HAP-1 (cell line): ENCODE measurements around the gene EBF3.

Experiments
- DNase-seq, 2 experiments: peaks; one replicate each; pipeline ENCODE4 v3.0.0-alpha.2; 2016 to 2020; ENCODE audit warnings: low spot score in 2 of 2
- H3K27me3 ChIP-seq: fragments of 250-450 bp; sonication (Bioruptor Pico); 2 replicates; pipeline ENCODE4 v1.5.1; 2020; ENCODE audit warnings: low read depth, mild to moderate bottlenecking, moderate library complexity
- H3K36me3 ChIP-seq: fragments of 250-450 bp; sonication (Bioruptor Pico); replicated peaks from 2 replicates; pipeline ENCODE4 v1.5.1; 2020; ENCODE audit warnings: mild to moderate bottlenecking
- H3K4me1 ChIP-seq: fragments of 250-450 bp; sonication (Bioruptor Pico); 2 replicates; pipeline ENCODE4 v1.5.1; 2020; ENCODE audit warnings: mild to moderate bottlenecking
- H3K4me3 ChIP-seq: fragments of 250-450 bp; sonication (Bioruptor Pico); 2 replicates; pipeline ENCODE4 v1.5.1; 2020; ENCODE audit warnings: mild to moderate bottlenecking, moderate library complexity
- H3K9me3 ChIP-seq: fragments of 250-450 bp; sonication (Bioruptor Pico); 2 replicates; pipeline ENCODE4 v1.5.1; 2020; ENCODE audit warnings: mild to moderate bottlenecking, moderate library complexity
- in situ Hi-C: fragments of 300-500 bp; cut with MboI; formaldehyde crosslinking; loops from 3 replicates; pipeline ENCODE4 v1.14.3; 2020; ENCODE audit warnings: low sequenced_read_pairs, inconsistent platforms, mixed read lengths

EBF3 gene

DNA sequence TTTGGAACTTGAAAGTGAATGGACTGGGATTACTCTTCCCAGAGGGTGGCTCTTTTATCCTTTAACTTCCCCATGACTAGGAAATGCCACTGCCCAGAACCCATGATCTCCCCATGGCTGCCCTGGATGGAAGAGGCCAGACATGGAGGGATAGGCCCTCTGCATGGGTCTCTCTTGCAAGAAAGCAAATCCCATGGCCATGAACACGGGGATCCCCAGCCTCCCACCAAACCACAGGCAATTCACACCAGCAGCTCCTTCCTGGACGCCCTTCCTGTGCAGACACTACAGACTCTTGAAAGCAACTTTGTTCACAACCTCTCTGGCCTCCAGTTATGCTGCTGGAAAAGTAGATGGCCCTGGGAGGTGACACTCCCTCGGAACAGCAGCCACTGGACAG, 55.0 kb downstream of the EBF3 start:
- no peak for DNase-seq
- H3K27me3 ChIP-seq = no peaks in the 10 kb centered on the region
- no peaks in the 10 kb centered on the region for H3K9me3 ChIP-seq
- H3K36me3 ChIP-seq = no peaks in the 10 kb centered on the region
- peaks cover 13% of the 10 kb centered on the region for H3K4me1 ChIP-seq
- no peak overlapping the region for H3K4me3 ChIP-seq
- in situ Hi-C loops = no loop called here

DNA sequence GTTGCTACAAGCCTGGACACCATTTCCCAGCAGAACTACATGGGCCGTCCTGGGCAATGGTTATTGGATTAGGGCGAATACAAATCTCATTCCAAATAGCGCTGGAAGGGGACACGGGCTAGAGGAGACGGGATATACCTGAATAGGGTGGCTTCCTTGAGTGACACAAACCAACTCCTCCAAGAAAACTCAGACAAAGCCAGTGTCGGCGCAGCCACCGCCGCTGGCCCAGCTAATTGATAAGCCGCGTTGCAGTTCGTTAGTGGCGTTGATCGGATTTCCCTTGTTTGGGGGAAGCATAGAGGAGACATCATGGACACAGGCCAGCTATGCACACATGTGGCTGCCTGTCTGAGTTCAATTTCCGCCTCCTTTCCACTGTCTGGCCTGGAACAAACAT, 55.7 kb downstream of the EBF3 start:
- Histone ChIP-seq H3K4me3 (no peak overlapping the region), H3K36me3 (no peaks in the 10 kb centered on the region), H3K27me3 (no peaks in the 10 kb centered on the region), H3K4me1 (peaks cover 11% of the 10 kb centered on the region), H3K9me3 (no peaks in the 10 kb centered on the region)
- in situ Hi-C loops = no loop called here
- no peak for DNase-seq

DNA sequence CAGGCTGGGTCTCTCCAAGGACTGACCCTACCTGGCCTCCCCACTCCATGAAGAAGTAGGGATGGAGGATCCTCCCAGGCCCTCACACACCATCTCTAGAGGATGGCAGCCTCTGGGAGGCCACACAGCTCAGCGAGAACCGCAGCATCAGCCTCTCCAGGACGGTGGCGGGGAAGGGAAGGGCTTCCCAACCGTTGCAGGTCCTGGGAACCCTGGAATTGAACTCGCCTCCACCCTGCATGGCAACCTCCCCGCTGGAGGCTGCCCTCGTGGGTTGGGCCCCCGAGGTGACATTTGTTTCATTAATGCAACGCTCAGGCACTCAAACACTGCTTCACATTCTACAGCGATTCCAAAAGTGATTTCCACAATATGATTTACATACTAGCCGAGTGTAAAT, 58.5 kb downstream of the EBF3 start:
- H3K9me3 ChIP-seq = no peaks in the 10 kb centered on the region
- H3K4me3 ChIP-seq = no peak overlapping the region
- DNase-seq = no peak
- H3K36me3 ChIP-seq = peaks cover 3% of the 10 kb centered on the region; the same call in 1 of the 2 replicates
- peaks cover 16% of the 10 kb centered on the region for H3K4me1 ChIP-seq
- H3K27me3 ChIP-seq = no peaks in the 10 kb centered on the region
- in situ Hi-C loops = no loop called here

DNA sequence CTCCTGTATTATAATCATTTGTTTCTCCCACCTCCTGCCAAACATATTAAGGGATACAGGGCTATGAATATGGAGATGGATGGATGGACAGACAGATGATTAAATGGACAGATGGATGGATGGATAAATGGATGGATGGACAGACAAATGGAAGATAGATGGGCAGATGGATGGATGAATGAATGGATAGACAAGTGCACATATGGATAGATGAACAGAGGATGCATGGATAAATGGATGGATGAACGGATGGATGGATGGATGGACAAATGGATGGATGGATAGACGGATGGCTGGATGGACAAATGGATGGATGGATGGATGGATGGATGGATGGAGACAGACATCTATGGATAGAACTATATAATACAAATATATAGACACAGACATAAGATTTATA, 59.8 kb downstream of the EBF3 start:
- no peaks in the 10 kb centered on the region for H3K9me3 ChIP-seq
- in situ Hi-C loops = no loop called here
- H3K36me3 ChIP-seq = peaks cover 3% of the 10 kb centered on the region; the same call in 1 of the 2 replicates
- no peak for DNase-seq
- H3K4me3 ChIP-seq = no peak overlapping the region
- H3K27me3 ChIP-seq = no peaks in the 10 kb centered on the region
- H3K4me1 ChIP-seq = peaks cover 16% of the 10 kb centered on the region

DNA sequence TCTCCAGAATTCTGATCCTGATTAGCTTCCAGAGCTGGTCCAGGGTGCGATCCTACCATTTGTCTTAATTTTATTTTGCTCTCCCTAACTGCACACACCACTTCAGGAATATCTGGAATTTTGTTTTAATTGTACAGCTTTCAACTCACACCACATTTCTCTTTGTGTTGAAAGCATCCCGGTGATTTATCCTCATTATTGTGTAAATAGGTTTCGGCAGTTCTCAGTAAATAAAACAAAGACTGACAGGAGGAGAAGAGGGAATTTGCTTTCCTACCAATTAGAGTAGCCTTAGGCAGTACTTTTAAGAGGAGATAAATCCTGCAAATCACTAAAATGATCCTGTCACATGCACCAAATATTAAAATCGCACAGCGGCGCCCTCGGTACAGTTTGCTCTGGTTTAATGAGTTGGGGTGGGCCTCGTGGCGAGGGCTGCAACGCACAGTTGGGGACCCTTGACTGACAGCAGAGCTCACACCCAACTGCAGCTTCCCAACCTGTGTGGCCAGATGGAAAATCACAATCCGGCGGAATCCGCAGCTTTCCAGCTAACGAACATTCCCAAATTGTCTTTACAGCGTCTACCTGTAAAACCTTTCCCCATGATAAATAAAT, 62.6 kb downstream of the EBF3 start:
- H3K9me3 ChIP-seq = no peaks in the 10 kb centered on the region
- peak; percentile 61 to 81 for DNase-seq
- H3K4me3 ChIP-seq = no peak overlapping the region
- H3K36me3 ChIP-seq = peaks cover 3% of the 10 kb centered on the region; the same call in 1 of the 2 replicates
- H3K4me1 ChIP-seq = peaks cover 35% of the 10 kb centered on the region
- H3K27me3 ChIP-seq = no peaks in the 10 kb centered on the region
- in situ Hi-C loops = no loop called here

DNA sequence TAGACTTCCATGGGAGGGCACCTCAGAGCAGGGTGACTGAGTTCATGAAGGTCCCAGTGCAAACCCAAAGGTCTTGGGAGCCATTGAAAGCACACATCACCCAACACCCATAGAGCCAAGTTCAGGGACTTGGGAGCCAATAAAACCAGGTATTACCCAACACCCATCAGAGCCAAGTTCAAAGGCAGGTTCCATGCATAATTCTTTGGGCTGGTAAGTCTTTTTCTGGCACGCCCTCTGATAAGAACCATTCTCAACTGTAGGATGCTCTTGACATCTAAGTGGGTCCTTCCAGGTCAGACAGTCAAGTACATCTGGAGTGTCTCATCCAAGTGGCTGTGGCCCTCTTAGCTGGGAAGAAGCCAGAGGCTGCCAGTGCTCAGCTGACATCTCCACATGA, 63.2 kb downstream of the EBF3 start:
- Histone ChIP-seq H3K9me3 (no peaks in the 10 kb centered on the region), H3K36me3 (peaks cover 3% of the 10 kb centered on the region; the same call in 1 of the 2 replicates), H3K4me3 (no peak overlapping the region), H3K4me1 (peaks cover 40% of the 10 kb centered on the region), H3K27me3 (no peaks in the 10 kb centered on the region)
- DNase-seq = no peak
- in situ Hi-C loops = no loop called here

DNA sequence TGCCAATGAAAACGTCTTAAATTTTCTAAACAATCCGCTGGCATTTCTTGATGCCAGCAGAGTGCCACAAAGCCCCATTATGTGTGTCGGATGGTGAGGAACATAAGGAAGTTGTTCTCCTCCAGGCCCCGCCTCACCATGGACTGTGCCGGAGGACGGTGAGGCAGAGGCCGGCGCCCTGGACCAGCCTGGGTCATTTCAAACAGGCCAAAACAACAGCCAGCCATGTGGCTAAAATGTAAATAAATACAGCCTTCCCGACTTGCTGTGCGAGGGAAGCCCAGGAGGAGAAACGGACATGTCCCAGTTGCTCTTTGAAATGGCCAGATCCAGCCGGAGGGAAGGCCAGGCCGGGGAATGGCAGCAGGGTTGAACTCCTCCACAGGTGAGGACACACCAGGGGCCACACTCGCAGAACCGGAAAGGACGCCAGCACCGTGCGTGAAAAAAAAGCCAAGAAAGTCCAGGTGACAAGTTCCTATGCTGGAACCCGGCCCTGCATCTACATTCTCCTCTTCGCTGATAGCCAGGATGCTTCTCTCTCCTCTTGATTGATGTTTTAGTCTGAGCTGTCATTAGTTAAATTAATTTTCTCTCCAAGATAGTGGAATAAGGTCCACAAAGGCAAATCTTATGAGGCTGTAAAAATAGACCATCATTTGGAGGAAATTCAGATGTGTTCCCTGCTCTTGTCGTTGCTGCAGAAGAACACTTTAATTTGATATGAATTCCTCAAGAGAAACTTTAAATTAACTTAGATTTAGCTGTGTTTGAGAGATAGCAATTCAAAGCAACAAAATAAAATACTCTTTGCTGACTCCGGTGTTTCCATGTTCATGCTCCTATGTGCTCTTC, 64.6 kb downstream of the EBF3 start:
- no peak for DNase-seq
- Histone ChIP-seq H3K4me1 (peaks cover 40% of the 10 kb centered on the region), H3K36me3 (peaks cover 3% of the 10 kb centered on the region; the same call in 1 of the 2 replicates), H3K27me3 (no peaks in the 10 kb centered on the region), H3K9me3 (no peaks in the 10 kb centered on the region), H3K4me3 (no peak overlapping the region)
- in situ Hi-C loops = no loop called here

DNA sequence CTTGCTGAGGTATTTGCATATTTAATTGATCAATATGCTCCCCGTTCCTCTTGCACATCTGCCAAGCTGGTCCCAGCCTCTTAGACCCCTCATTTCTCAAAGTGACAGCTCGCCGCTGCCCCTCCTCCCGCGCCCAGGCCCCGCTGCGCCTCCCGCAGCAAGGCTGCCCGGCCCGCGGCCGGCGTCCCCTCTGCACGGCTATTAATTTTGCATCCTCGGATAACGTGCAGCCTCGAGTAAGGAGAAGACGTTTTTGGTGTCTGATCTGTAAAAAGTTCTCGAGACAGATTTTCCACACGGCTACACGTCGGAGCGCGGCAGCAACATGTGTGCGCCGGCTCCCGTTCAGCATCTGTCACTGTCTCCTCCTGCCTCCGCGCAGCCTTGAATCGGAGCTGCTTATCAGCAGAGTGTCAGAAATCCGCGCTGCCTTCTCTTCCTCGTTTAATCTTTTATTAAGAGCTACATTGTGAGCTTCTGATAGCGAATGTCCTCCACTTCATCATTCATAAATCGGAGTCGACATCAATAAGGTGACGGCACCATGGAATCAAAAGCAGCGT, 65.3 kb downstream of the EBF3 start:
- Histone ChIP-seq H3K4me3 (no peak overlapping the region), H3K4me1 (peaks cover 40% of the 10 kb centered on the region), H3K27me3 (no peaks in the 10 kb centered on the region), H3K9me3 (no peaks in the 10 kb centered on the region), H3K36me3 (peaks cover 3% of the 10 kb centered on the region; the same call in 1 of the 2 replicates)
- no peak for DNase-seq
- in situ Hi-C loops = no loop called here

DNA sequence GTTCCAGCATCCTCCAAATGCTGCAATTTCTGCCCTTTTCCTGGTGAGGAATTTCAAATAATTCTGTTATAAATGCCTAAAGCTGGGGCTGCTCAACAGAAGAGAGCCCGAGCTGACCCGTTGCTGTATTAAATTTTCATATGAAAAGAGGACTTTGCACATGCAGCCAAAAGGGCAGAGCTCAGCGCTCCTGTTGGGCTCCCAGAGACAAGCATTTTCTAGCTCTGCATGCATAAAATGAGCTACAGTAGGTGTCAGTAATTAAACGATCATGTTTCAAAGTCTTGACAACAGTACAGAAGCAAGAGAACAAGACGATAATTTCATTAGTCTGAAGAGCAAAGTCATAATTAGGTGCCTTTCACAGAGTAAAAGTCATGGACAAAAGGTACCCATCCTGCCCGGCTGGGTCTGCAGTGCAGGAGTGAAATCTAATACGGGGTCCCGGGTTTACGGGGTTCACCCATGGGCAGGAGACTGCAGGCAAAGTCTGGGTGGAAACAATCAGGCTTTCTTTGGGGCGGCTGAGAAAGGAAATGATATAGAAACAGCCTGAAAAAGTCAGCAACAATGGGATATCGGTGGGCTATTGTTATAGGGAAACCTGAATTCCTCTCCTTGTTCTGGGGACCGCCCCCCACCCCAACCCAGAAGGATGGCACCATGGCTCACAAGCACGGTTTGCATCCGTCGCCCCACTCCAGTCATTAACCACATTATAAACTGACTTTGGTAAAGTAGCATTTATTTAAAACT, 66.0 kb downstream of the EBF3 start:
- Histone ChIP-seq H3K4me3 (no peak overlapping the region), H3K36me3 (peaks cover 3% of the 10 kb centered on the region; the same call in 1 of the 2 replicates), H3K27me3 (no peaks in the 10 kb centered on the region), H3K9me3 (no peaks in the 10 kb centered on the region), H3K4me1 (peaks cover 40% of the 10 kb centered on the region)
- DNase-seq = peak; percentile 70 to 80
- in situ Hi-C loops = no loop called here

DNA sequence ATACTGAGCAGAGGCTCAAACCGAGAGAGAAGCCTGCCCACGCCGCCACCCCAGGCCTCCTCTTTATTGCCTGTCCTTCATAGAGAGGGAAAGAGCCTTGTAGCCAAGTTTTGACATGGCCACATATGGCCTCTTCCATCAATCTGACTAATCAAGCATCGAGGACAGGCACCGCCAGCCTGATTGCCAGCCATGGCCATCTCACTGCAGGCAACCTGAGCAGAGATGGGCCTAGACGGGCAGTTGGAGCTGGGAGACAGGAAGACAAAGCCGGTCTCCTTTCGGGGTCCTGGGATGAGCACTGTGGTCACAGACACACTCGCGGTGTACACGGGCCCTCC, 67.2 kb downstream of the EBF3 start:
- Histone ChIP-seq H3K27me3 (no peaks in the 10 kb centered on the region), H3K36me3 (peaks cover 3% of the 10 kb centered on the region; the same call in 1 of the 2 replicates), H3K4me1 (peaks cover 36% of the 10 kb centered on the region), H3K4me3 (no peak overlapping the region), H3K9me3 (no peaks in the 10 kb centered on the region)
- DNase-seq = no peak
- in situ Hi-C loops = no loop called here

DNA sequence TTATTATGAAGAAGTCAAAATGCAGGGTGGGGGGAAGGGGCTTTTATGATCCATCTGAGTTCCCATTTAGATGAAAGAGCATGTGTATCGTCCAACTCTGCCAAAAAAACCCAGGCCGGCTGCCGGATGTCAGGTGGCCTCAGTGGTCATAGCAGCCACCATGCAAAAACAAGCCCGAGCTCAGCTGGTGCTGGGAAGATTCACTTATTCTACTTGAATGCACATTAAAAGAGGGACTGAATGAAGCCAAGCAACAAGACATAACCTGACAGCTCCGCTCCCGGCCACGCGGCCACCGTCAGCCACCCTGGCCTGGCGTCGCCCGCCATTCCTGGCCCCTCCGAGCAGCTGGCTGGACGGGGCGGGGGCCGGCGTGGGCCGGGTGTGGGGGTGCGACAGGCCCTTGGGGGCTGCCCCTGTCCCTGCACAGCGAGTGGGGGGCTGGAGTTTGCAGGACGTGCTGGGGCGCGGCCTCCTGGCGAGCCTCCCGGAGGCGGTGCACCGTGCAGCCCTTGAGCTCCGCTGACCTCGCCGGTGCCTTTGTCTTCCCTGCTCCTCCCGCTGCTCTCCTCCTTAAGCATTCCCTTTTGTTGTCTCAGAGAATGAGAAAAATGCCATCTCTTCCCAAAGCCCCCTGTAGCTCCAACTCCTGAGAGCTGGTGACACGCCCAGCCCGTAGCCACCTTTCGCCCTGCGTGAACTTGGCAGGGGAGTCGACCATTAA, 67.8 kb downstream of the EBF3 start:
- Histone ChIP-seq H3K36me3 (peaks cover 3% of the 10 kb centered on the region; the same call in 1 of the 2 replicates), H3K4me1 (peaks cover 33% of the 10 kb centered on the region), H3K4me3 (no peak overlapping the region), H3K27me3 (no peaks in the 10 kb centered on the region), H3K9me3 (no peaks in the 10 kb centered on the region)
- DNase-seq = peak; percentile 61 to 69
- in situ Hi-C loops = no loop called here

DNA sequence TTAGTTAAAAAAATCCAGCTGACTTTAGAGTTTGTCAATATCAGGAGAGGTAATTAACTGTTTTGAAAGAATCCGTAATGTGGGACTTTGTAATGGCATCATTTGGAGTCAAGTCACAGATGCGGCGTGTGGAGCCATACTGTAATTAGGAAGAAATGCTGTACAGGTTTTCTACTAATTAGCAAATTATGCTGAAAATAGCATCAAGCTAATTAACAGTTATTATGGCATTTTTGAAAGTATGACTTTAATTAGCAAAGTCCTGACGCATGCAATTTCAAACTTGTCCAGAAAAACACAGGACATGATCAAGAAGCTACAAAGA, 68.3 kb downstream of the EBF3 start:
- in situ Hi-C loops = no loop called here
- no peaks in the 10 kb centered on the region for H3K9me3 ChIP-seq
- no peaks in the 10 kb centered on the region for H3K27me3 ChIP-seq
- peaks cover 33% of the 10 kb centered on the region for H3K4me1 ChIP-seq
- DNase-seq = no peak
- H3K4me3 ChIP-seq = no peak overlapping the region
- peaks cover 2% of the 10 kb centered on the region; the same call in 1 of the 2 replicates for H3K36me3 ChIP-seq

DNA sequence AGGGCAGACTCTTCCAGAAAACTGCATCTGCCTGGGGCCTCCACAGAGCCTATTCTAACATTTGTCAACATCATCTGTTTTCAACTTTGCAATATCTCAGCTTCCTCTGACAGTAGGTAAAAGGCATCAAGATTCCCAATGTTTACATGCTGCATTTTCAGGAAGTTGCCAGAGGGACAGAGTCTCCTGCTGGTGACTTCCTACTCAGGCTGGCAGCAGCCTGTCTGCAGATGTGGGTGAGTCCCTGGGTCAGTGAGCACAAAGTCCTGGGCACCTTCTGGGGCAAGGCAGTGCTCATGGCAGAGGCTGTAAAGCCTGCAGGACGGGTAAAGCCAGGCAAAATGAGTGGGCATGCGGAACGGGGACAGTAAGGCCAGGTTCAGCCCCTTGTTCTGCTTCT, 69.4 kb downstream of the EBF3 start:
- H3K27me3 ChIP-seq = no peaks in the 10 kb centered on the region
- no peak for DNase-seq
- H3K4me1 ChIP-seq = peaks cover 33% of the 10 kb centered on the region
- H3K36me3 ChIP-seq = no peaks in the 10 kb centered on the region
- no peak overlapping the region for H3K4me3 ChIP-seq
- in situ Hi-C loops = no loop called here
- no peaks in the 10 kb centered on the region for H3K9me3 ChIP-seq
